ENCODE measurements around the gene INS. TPM values are rescaled to one million over a fixed set of nuclear protein-coding genes. Genes with fewer than 3 reads are reported as not detected.

INS gene
- total RNA-seq, 2 experiments from 2014 or later: not detected

DNA sequence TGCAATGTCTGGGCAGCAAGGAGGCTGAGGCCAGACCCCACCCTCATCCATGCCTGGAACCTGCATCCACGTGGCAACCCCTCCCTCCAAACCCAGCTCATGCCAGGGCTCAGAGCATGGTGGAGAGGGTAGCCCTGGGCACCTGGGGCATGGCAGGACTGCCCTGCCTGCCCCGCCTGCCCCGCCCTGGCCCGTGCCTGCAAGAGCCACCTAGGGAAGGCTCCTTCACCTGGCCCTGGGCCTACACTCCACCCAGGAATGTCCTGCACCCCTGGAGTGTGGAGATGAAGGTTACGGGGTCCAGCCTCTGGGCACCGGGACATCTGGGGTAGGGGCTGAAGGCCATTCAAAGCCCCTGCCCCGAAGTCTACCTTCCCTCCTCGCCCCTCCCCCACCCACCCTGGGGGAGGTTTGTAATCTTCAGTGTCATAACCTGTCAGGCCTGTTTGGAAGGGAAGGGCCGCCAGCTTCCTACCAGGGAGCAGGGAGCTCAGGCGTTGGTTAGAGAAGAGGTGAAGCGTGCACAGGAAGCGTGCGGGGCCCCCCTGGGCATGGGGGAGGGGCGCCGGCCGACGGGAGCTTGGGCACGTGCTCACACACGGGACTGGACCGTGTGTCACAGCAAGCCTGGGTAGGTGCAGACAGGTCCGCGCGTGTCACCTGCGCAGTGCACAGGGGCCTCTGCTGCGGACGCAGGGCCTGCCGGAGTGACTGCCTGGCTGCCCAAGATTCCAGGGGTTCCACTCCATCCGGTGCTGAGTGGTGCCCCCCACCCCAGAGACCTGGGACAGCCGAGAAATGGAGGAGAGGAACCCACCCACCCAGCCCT, 41.3 kb upstream of the INS start:
- H3K36me3 ChIP-seq (ENCODE audit: insufficient read depth, low read length): no peaks in the 10 kb centered on the region
- peaks cover 2% of the 10 kb centered on the region for H3K4me1 ChIP-seq (ENCODE audit: insufficient read depth, low read length)
- Mint-ChIP-seq H3K4me3 (no peak overlapping the region), H3K27ac (no peak overlapping the region), H3K36me3 (ENCODE audit: low read depth) (no peaks in the 10 kb centered on the region), H3K4me1 (ENCODE audit: low read depth) (no peaks in the 10 kb centered on the region), H3K27me3 (no peaks in the 10 kb centered on the region), H3K9me3 (no peaks in the 10 kb centered on the region)
- no peak overlapping the region for H3K4me3 ChIP-seq (ENCODE audit: low read length)
- ATAC-seq (ENCODE audit: poor library complexity) (no peak), DNase-seq (peak in 1 of 14 experiments; percentile 2)
- no peaks in the 10 kb centered on the region for H3K27me3 ChIP-seq (ENCODE audit: control insufficient read depth in 1 of 2, insufficient read depth in 2 of 2, low read length in 2 of 2)
- ChIA-PET POLR2A (no interaction called here), CTCF (no interaction called here)
- peaks cover 0 to 10% of the 10 kb centered on the region in 2 experiments for H3K9me3 ChIP-seq (ENCODE audit: control insufficient read depth in 1 of 2, insufficient read depth in 1 of 2, low read length in 2 of 2)
- H3K27ac ChIP-seq (ENCODE audit: low read depth in 1 of 2, low read length in 2 of 2): no peak overlapping the region
- TF ChIP-seq, protein P1, sequence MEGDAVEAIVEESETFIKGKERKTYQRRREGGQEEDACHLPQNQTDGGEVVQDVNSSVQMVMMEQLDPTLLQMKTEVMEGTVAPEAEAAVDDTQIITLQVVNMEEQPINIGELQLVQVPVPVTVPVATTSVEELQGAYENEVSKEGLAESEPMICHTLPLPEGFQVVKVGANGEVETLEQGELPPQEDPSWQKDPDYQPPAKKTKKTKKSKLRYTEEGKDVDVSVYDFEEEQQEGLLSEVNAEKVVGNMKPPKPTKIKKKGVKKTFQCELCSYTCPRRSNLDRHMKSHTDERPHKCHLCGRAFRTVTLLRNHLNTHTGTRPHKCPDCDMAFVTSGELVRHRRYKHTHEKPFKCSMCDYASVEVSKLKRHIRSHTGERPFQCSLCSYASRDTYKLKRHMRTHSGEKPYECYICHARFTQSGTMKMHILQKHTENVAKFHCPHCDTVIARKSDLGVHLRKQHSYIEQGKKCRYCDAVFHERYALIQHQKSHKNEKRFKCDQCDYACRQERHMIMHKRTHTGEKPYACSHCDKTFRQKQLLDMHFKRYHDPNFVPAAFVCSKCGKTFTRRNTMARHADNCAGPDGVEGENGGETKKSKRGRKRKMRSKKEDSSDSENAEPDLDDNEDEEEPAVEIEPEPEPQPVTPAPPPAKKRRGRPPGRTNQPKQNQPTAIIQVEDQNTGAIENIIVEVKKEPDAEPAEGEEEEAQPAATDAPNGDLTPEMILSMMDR (IDR thresholded peaks at IDR 0.05): no peak
- intact Hi-C loops (cut with DNase I, micrococcal nuclease): loop anchor here in 1 of 2 experiments (10.0 kb wide), 1 partner anchor 103 kb away; the partner anchor contains the start of genes C11orf21 and TSPAN32

DNA sequence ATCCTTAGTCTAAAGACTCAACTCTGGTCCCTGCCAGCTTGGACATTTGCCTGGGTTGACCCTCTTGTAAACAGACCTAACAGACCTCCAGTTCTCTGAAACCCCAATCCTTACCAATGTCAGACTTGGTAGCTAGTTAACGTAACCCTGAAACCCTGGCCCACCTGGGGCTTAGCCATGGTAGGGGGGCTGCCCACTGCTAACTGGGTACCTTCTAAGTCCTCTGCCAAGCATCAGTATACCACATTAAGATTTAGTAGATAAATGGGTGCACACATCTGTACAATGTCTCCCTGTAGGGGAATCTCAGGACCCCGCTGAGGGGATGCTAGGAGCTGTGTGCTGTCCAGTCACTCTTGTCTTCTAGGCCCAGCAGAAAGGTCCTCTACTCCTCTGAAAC, 40.5 kb upstream of the INS start:
- POLR2A ChIA-PET: no interaction called here
- Histone ChIP-seq H3K27me3 (ENCODE audit: control insufficient read depth in 1 of 2, insufficient read depth in 2 of 2, low read length in 2 of 2) (no peaks in the 10 kb centered on the region), H3K4me3 (ENCODE audit: low read length) (no peak overlapping the region), H3K4me1 (ENCODE audit: insufficient read depth, low read length) (peaks cover 8% of the 10 kb centered on the region), H3K36me3 (ENCODE audit: insufficient read depth, low read length) (no peaks in the 10 kb centered on the region), H3K27ac (ENCODE audit: low read depth in 1 of 2, low read length in 2 of 2) (no peak overlapping the region), H3K9me3 (ENCODE audit: control insufficient read depth in 1 of 2, insufficient read depth in 1 of 2, low read length in 2 of 2) (peaks cover 0 to 8% of the 10 kb centered on the region in 2 experiments)
- H3K9me3 Mint-ChIP-seq: no peaks in the 10 kb centered on the region
- no peak for DNase-seq
- CTCF ChIA-PET: no interaction called here
- no peak overlapping the region for H3K27ac Mint-ChIP-seq
- H3K4me3 Mint-ChIP-seq: no peak overlapping the region
- ATAC-seq (ENCODE audit: poor library complexity): no peak
- peaks cover 6% of the 10 kb centered on the region for H3K4me1 Mint-ChIP-seq (ENCODE audit: low read depth)
- TF ChIP-seq, protein P1 (IDR thresholded peaks at IDR 0.05): no peak
- H3K36me3 Mint-ChIP-seq (ENCODE audit: low read depth): no peaks in the 10 kb centered on the region
- intact Hi-C loops (cut with DNase I, micrococcal nuclease): loop anchor here in 1 of 2 experiments (10.0 kb wide), 1 partner anchor 103 kb away; the partner anchor contains the start of genes C11orf21 and TSPAN32
- no peaks in the 10 kb centered on the region for H3K27me3 Mint-ChIP-seq

DNA sequence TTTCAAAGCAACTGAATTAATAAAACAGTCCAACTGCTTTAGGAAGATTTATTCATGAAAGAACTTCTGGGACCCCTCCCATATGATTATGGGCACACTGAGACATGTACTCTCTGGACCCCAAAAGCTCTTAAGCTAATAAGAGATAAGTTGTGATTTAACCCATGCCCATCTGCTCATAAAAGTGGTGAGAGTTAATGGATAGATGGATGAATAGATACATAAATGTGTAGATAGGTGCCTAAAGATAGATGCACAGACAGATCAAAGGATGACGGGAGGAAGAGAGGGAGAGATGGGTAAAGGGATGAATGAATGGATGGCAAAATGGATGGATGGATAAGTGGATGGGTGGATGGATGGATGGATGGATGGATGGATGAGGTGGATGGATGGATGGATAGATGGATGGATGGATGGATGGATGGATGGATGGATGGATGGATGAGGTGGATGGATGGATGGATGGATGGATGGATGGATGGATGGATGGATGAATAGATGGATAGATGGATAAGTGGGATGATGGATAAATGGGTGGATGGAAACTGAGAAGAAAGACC, 40.0 kb upstream of the INS start:
- Histone ChIP-seq H3K4me3 (ENCODE audit: low read length) (no peak overlapping the region), H3K27ac (ENCODE audit: low read depth in 1 of 2, low read length in 2 of 2) (no peak overlapping the region), H3K4me1 (ENCODE audit: insufficient read depth, low read length) (peaks cover 8% of the 10 kb centered on the region), H3K9me3 (ENCODE audit: control insufficient read depth in 1 of 2, insufficient read depth in 1 of 2, low read length in 2 of 2) (peaks cover 0 to 8% of the 10 kb centered on the region in 2 experiments), H3K36me3 (ENCODE audit: insufficient read depth, low read length) (no peaks in the 10 kb centered on the region), H3K27me3 (ENCODE audit: control insufficient read depth in 1 of 2, insufficient read depth in 2 of 2, low read length in 2 of 2) (no peaks in the 10 kb centered on the region)
- Mint-ChIP-seq H3K27me3 (no peaks in the 10 kb centered on the region), H3K9me3 (no peaks in the 10 kb centered on the region), H3K36me3 (ENCODE audit: low read depth) (no peaks in the 10 kb centered on the region), H3K4me3 (no peak overlapping the region), H3K4me1 (ENCODE audit: low read depth) (peaks cover 11% of the 10 kb centered on the region), H3K27ac (no peak overlapping the region)
- intact Hi-C loops (cut with DNase I, micrococcal nuclease): loop anchor here in 1 of 2 experiments (10.0 kb wide), 1 partner anchor 104 kb away; the partner anchor contains the start of genes C11orf21 and TSPAN32
- CTCF ChIA-PET: no interaction called here
- no peak for ATAC-seq (ENCODE audit: poor library complexity)
- TF ChIP-seq, protein P1 (IDR thresholded peaks at IDR 0.05): no peak
- no peak for DNase-seq
- POLR2A ChIA-PET: no interaction called here
